NCI-H2107 (cell line): ENCODE results near the gene HOXC12.

Experiments used
- DNase-seq: peaks from one replicate; lab custom pipeline; 2025; lab: John Stamatoyannopoulos, UW

Gene HOXC12

DNA sequence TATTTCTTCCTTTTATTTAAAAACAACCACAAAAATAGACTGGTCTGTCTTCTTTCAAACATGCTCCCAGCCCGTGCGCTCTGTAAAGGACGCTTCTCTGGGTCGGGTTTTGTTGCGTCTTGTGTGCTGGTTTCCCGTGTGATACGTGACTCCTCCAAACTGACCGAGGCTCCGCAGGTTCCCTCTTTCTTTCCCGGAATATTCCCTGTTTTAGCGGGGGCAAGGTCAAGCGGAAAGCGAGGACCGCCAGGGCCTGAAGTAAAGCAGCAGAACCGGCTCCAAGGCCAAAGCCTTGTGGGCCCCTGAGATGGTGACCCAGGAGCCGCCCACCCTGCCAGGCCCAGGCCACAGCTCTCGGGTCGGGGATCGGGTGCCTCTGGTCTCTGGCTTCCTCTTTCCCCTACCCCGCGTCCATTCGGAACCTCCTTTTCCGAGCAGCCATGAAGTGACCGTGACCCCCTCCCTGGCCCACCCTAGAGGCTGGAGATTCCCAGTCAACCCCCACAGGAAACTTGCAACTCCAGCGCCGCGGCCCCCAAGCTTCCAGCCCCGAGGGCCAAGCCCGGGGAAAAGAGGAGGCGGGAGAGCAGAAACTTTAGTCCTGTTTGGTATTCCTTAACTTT, 29.4 kb downstream of the HOXC12 start:
- no peak for DNase-seq

DNA sequence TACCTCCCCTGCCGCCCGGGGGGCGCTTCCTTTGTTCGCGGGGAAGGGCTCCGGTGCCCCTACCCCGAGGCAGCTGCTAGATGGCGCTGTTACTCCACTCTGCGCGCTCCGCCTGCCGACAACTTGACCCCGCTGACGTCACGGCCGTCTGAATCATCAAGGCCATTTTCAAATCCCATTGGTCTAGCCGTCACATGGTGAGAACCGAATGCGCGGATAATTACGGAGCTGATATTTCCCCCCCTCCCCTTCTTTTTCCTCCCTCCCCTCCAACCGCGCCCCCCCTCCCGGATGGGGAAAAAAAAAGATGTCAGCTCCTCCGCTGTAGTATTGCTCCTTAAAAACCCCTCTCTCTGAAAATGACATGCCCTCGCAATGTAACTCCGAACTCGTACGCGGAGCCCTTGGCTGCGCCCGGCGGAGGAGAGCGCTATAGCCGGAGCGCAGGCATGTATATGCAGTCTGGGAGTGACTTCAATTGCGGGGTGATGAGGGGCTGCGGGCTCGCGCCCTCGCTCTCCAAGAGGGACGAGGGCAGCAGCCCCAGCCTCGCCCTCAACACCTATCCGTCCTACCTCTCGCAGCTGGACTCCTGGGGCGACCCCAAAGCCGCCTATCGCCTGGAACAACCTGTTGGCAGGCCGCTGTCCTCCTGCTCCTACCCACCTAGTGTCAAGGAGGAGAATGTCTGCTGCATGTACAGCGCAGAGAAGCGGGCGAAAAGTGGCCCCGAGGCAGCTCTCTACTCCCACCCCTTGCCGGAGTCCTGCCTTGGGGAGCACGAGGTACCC, 30.4 kb downstream of the HOXC12 start, which contains the start of gene HOXC10:
Gene HOXC10 (plus strand): TSS at position 246 of the 791 bp plus-strand sequence. CDS start 114 bp downstream, at position 360.
- peak; percentile 61 for DNase-seq

DNA sequence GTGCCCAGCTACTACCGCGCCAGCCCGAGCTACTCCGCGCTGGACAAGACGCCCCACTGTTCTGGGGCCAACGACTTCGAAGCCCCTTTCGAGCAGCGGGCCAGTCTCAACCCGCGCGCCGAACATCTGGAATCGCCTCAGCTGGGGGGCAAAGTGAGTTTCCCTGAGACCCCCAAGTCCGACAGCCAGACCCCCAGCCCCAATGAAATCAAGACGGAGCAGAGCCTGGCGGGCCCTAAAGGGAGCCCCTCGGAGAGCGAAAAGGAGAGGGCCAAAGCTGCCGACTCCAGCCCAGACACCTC, 30.9 kb downstream of the HOXC12 start:
- DNase-seq = no peak

DNA sequence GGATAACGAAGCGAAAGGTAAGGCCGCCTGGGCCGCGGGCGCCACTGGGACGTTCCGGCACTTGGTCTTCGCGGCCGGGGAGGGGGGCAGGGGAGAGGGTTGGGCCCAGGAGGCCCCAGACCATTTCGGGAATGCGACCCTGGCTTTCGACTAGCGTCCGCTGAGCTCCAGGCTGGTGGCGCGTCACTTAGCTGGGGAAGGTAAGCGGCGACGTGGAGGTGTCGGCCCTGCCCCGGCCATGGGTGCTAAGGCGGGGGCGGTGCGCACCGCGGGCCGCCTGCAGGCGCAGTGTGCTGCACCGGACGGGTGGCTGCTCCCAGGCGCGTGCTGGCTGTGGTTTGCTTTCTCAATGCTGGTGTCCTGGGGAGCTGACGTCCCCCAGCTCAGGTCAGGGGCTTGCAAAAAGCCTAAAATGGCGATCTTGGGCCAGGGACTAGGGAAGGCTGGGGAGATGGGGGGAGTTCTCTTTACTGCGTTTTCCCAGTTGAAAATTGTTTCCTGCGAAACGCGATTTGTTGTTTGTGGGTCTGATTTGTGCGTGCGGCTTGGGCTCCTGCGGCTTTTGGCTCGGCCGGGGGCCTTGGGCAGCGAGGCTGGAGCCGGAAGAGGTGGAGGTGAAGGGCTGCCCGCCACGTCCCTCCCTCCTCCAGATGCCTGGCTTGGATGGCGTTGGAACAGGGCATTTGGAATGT, 31.4 kb downstream of the HOXC12 start:
- DNase-seq = no peak

DNA sequence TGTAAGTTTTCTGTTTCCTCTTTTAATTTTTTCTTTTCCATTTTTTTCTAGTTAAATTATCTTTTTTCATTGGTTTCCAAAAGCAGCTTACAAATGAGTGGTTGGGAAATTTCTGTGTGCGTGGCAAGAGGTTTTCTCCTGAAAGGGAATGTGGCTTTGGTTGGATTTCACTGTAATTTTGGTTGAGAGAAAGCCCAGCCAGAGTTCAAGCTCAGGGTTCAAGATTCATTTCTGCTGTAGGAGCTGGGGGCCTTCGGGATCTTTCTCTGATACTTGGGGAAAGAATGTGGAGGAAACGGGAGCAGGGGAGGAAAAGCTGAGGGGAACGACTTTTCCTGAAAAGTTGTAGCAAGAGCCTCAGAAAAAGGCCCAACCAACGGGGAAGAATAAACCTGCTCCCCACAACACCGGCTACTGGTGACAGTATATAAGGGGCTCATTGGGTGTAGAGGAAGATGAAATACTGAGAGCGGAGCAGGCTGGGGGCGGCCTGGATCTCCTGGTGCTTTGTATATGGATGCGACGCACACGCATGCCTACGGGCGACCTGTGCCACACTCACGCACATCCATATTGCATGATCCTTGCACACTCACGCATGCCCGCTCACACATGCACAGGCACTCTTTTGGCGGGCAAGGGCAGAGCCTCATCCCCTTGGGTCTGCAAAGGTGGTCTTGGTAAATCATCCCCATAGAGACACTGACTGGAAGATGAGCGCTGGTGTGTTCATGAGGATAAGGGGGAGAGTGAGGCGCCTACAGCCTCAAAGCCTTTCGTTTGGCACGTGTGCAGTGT, 32.2 kb downstream of the HOXC12 start:
- DNase-seq = no peak

DNA sequence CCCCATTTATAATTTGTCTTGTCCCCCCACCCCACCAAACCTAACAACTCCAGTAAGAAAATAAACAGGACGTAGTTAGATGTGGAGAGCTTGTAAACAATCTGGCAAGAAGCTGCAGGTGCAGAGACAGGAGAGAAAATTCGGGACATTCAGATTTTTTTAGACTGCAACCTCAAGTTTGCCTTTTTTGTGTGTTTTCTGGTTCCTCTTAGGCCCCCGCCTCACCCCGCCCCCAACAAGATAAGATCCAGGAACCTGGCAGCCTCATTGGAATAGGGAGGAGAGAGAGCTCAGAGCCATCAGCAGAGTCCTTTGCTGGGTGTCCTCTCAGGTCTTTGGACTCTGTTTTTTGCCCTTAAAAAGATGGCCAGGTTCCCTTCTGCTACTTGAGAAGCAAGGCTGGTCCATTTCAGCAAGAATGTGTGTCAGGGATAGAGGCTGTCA, 33.1 kb downstream of the HOXC12 start:
- DNase-seq = no peak

DNA sequence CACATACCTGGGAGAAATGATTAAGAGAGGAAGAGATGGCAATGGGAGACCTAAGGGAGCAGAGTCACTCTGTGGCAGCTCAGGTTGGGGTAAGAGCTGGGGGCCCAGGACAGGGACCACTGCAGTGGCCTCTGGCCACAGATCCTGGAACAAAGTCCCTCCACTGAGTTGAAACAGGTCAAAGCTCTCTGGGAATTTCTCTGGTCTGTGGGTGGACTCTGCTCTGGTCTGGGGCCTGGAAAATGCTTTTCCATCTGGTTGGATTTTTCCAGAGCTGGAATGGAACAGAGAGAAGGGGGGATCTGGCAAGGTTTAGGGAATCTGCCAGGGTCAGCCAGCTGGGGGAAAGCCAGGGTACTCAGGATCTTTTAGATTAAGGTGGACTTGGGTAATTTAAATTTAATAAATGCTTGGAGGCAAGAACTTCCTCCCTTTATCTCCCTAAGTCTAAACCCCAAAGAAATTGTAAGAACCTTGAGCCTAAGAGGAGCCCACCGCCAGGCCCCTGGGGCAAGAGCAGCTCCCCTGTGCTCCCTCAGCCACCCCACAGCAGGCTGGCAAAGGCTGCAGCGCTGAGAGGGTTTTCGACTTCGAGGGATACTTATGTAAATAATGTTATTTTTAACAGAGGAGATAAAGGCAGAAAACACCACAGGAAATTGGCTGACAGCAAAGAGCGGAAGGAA, 34.0 kb downstream of the HOXC12 start:
- no peak for DNase-seq

DNA sequence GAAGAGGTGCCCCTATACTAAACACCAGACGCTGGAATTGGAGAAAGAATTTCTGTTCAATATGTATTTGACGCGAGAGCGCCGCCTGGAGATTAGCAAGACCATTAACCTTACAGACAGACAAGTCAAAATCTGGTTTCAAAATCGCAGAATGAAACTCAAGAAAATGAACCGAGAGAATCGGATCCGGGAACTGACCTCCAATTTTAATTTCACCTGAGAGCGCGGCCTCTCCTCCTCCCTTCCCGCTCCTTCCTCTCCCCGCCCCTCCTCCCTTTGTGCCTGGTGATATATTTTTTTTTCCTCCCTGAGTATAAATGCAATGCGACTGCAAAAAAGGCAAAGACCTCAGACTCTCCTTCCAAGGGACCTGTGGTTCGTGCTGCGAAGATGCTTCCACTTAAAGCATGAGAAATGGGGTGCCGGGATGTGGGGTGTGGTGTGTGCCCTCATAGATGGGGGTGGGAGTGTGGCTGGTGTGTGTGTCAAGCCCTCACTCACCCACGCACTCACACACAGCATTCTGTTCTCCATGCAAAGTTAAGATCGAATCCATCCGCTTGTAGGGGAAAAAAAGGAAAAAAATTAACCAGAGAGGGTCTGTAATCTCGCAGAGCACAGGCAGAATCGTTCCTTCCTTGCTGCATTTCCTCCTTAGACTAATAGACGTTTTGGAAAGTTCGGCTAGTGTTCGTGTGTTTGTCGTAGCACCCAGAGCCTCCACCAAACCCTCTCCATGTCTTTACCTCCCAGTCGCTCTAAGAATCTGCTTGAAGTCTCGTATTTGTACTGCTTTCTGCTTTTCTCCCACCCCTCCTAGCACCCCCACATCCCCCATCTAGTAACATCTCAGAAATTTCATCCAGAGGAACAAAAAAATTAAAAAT, 34.8 kb downstream of the HOXC12 start:
- no peak for DNase-seq

DNA sequence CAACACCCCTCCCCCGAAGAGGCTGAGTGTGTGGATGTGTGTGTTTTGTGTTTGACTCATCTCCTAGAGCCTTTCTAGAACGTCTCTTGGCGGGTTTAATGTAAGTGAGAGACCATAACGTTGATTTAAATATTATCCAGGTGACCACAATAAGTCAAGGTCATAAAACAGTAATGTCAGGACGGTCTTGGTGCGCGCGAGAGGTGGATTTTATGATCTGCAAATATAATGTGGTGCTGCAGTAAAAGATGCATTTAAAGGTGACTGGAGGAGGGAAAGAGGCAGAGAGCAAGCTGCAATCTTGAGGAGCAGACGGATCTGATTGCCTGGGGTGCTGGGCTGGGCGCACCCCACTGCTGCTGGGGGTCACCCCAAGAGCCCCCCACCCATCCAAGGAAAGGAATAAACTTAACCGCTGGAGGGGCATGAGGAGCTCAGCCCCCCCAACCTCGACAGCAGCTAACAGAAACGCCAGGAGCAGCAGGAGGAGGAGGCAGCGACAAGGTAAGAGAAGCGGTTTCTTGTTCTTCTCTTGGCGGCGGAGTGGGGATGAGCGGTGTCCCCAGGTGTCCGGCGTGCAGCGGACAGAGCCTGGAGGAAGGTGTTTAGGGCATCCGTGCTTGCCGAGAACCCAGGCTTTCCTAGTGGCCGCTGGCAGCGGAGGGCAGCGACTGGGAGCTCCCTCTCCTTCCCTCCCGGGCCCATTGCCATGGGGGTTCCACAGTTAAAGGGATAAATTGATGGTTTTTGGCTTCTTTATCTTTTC, 35.8 kb downstream of the HOXC12 start:
- DNase-seq = no peak

DNA sequence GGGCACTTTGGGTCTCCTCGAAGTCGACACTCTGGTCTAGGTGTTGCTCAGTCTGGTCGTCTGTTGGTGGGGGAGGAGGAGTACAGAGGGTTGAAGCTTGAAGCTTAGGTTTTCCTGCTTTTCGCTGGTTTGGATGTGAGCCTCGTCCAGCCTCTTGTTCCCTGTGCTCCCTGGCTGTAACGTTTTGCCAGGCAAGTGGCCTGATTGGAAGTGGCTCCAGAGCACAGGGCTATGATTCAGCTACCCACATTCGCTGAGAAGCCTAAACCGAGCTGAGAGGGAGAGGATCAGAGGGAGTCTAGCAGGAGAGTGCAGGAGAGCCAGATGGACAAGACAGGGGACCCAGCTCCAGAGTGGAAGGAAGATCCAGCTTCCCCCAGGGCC, 36.4 kb downstream of the HOXC12 start:
- no peak for DNase-seq

DNA sequence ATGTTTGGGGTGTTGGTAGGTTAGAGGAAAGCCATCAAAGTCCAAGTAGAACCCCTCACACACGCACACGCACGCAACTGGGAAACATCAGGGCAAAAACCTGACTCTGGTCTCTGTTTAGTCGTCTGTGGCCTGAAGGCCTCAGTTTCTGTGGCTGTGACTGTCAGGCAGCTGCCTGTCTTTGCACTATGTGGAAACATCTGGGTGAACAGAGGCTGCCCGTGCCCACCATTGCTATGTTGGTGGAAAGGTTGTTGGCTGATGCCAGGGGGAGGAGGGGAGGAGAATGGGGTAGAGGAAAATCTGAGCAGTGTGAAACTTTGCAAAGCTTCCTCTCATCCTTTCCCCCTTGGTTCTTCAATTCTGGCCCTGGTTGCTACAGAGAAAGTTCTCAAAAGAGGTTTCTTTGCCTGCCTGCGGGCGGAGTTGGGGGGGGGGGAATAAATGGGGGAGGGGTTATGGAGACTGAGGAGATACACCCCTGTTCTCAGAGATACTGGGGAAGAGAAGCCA, 37.7 kb downstream of the HOXC12 start:
- no peak for DNase-seq

DNA sequence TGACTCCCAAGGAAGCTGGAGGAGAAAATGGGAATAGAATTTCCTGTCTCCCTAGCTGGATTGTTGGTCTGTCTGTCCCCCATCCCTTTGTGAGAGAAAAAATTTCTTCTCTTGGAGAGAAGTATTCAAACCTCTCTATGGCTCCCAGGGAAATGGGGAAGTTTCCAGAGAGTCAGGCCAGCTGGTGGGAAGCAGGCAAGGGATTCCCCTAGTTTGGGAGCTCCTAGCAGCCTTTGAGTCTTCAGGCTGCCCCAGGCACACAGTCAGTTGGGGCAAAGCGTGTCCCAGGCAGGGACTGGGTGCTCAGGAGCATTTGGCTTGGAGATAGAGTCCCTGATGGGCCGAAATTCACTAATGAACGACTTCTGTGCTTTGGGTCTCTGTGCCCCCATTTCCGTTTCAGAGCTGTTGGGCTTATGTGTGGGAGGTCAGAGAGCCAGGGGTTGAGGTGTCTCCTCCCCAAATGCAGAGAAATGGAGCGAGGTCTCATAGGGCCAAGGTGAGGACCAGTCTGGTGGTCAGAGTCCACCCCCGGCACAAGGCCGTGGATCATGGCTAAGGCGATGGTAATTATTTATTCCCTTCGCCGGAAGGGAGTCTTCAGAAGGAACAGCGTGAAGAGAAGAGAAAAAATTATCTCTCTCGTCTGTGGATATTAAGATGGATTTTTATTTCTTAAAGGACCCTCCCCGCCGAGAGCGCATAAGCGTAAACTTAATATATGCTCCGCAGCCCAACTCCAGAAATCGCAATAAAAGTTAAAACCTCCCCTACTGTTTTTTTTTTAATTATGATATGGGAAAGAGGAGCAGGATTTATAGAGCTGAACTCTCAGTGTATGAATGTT, 38.7 kb downstream of the HOXC12 start:
- no peak for DNase-seq

DNA sequence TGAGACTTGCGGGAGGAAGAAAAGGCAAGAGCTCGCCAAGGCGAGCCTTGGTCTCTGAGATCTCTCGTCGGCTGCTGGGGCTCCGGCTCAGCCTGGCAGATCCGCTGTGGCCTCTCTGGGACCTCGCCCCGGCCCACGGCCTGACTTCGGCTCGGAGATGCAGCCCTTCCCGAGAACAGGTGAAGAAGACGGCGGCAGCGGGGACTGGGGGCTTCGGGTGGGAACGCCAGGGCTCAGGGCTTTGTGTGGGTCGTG, 39.2 kb downstream of the HOXC12 start:
- no peak for DNase-seq

DNA sequence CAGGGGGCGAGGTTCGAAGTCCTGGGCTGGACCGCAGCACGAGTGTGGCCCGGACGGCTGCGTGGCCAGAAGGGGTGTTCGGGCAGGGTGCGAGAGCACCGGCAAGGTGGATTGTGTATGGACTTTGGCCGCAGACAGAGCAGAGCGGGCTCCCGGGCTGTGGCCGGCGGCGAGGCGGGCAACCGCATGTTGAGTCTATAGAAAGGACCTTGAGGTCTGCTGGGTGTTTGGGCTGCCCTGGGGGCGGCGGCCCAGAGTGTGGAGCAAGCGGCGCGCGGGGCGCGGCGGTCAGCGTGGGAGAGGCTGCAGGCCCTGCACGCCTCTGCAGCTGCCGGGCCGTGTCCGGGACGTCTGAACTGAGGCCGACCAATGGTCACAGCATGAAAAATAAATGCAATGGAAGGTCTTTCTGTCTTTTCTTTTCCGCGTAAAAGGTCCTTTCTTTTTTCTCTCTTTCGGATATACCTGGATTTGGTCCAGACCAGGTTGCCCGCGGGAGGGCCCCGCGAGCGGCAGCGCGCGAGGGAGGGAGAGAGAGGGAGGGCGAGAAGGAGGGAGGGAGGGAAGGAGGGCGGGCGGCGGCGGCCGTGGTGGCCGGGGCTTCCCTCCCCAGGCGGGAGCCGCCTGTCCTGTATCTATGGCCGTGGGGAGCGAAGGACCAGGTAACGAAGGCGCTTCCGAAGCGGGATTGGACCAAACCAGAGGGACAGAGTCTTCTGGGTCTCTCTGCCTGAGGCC, 39.7 kb downstream of the HOXC12 start:
- no peak for DNase-seq

DNA sequence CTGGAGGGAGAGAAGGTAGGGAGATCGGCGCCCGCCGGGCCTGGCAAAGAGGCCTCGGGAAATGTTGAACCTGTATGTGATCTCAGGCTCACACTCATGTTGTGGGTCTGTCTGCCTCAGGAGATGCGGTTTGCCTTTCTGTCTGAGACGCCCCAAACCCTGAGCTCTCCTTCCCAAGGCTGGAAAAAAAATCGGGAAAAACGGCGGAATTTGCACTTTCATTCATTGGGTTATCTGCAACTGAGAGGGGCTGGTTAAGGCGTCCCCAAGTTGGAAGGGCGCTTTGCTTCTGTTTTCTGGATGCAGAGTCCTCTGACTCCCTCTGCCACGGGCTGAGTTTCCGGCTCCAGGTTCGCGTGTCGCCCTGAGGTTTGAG, 40.3 kb downstream of the HOXC12 start:
- no peak for DNase-seq

DNA sequence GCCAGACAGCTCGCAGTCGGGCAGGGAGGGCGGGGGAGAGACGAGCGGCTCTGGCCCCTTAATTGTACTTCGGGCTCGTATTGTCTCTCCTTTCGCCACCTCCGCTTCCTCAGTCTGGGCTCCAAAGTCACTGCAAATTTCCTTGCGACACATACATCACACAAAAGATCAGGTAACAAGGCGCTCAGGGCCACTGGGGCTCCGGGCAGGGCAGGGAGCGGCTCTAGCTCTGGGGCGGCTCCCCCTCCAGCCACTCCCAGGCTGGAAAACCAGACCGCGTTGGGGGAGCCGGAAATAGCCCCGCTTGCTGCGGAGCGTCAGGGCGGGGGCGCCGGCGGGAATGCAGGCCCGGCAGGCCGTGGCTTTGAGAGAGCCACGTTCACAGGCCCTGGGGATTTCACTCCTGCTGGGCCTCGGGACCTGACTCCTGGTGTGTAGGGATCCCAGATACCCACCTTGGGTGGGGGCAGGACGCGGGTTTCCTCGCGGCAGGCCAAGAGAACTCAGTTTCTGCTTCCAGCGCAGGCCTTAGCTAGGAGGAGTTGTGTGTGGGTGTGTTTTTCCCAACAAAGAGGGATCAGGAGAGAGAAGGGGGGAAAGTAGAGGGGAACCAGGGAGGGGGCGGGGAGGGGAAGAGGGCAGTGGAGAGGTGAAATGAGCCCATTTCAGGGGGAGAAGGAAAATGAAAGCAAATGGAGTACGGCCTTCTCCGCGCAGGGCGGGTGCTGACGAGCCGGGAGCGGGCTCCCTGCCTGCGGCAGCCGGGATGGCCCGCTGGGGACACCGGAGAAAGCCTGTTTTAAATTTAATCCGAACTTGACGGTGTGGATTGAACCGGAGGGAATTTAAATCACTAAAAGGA, 40.9 kb downstream of the HOXC12 start:
- DNase-seq = no peak
